Activated T-cell treated with anti-CD3 and anti-CD28 coated beads for 24 hours (primary cell): Measurements from ENCODE around the gene ROR1.

Experiments used
- DNase-seq: peaks from one replicate; pipeline ENCODE4 v3.0.0-alpha.2; 2020; ENCODE audit warnings: low read depth

The ROR1 gene

GRCh38 chr1:63913533-63913932 lies 139.7 kb downstream of the ROR1 start:
- no peak for DNase-seq

- DNase-seq: no peak
Observed at GRCh38 chr1:63914241-63914640, 140.4 kb downstream of the ROR1 start.

DNA sequence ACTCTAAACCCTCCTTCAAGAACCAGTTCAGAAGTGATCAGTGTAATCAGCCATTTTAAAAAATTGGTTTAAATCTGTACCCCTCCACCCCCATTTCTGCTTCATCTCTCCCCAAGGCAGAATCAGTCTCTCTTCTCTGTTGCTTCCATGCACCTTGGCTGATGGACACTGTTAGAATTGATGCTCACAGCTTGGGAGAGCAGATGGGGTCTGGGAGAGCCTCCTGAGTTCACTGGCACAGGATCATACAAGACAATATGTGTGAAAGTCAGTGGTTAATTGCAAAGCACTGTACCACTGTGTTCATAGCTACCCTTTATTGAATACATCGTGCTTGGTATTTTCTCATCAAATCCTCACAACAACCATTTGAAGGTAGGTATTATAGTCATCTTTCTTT lies 140.9 kb downstream of the ROR1 start:
- no peak for DNase-seq

DNA sequence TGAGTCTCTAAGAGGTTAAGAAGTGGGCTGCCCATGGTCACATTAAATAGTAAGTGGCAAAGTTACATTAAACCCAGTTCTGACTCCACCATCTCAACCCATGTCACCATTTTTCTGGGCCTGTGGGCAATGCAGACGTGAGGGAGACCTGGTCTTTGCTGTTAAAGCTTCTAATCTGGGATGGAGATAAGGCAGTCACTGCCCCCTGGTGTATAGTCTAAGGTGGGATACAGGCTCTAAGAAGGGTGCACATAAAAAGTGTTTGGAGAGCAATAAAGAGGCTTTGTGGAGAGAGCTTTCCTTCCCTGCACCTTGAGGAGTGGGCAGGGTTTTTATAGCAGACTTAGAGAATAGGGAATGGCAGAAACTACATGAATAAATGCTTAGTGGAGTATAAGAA lies 141.3 kb downstream of the ROR1 start:
- no peak for DNase-seq

DNA sequence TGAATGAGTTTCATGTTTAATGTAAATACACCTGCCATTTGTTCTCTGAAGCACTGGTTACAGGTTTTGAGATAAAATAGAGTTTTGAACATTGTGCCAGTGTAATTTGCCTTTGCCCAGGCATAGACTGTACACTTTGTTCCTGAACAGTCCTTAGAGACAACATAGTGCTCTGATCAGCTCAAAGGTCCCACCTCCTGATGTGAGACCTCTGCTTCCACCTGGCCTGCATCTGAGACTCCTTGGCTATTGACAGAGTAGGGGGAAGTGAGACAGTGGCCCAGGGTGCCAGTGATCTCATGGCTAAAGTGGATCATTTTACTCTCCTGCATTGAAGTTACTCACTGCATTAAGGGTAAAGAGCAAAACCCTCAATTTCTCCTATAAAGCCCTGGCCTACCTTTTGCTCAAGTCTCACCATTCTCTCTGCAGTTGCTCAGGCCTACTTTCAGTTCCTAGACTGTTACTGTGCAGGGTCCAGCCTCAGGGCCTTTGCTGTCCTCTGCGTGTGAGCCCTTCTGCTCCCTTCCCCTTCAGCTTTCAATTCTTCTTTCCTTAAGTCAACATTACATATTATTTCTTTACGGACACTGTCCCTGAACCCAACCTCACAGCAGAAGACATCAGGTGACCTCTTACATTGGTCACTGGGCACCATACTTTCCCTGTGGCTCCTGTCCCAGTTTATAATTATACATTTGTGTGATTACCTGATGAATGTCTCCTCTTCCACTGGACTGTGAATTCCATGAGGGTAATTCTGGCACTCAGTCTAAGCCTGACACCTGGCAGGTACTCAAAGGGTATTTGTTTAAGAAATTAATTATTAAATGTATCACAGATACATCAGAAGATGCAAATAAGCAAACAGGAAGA lies 142.9 kb downstream of the ROR1 start:
- DNase-seq: no peak

- DNase-seq: no peak
Observed at GRCh38 chr1:63917571-63918417, 144.0 kb downstream of the ROR1 start.

DNA sequence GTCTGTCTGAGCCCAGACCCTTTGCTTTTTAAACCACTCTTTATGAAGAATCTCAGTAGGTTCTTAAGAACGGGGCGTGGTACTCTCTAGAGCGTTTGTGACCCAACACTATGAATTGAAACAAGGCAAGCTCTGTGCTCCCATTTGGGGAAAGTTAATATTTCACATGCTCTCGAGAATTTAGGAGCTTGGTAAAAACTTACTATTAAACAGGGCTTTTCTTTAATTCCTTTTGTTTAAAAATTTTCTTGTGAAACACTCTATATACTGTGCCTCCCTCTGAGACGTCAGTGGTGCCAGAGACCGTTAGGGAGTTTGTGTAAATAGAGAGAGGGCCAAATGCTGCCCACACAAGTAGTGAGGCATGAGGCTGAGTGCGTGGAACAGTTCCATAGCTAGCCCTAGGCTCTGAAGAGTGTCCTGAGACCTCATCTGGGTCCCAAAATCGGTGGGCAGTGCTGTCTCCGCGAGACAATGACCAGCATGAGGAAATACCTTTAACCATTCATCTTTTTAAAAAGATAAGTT lies 144.7 kb downstream of the ROR1 start:
- DNase-seq: no peak

DNA sequence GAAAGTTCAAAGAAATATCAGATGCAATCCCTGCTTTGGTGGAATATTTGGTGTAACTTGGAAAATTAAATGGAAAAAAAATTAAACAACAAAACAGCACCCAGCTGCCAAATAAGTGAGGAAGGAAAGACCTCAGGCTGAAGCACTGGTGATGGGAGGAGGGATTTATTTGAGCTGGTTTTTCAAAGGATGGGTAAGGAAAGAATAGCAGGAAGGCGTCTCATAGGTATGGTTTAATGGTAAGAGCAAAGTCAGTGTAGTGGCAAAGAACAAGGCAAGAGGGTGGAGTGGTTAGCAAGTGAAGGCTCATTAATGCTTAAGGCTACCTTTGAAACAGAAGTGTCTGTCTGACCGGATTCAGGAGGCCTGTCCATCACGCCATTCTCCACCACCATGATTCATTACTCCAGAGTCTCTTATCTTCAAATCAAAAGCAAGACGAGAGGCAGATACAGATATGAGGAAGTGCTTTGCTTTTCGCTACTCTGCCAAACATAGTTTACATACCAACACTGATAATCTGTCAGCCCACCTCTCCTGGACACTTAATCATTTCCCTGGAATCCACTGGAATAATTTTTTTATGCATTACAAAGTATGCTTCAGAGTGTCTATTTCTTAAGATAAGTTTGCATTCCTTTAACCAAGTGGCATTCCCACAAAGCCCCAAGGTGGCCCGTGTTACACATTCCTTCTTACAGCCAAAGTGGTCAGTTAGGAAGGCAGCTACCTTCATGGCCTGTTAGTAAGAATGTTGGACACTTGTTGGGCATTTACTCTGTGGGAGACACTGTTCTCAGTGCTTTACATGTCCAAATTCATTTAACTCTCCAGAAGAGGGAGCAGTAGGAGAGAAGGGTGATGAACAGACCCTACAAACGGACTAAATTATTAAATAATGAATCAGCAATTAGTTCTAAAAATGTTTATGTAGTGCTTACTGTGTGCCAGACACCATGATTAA lies 146.6 kb downstream of the ROR1 start:
- DNase-seq: no peak

DNA sequence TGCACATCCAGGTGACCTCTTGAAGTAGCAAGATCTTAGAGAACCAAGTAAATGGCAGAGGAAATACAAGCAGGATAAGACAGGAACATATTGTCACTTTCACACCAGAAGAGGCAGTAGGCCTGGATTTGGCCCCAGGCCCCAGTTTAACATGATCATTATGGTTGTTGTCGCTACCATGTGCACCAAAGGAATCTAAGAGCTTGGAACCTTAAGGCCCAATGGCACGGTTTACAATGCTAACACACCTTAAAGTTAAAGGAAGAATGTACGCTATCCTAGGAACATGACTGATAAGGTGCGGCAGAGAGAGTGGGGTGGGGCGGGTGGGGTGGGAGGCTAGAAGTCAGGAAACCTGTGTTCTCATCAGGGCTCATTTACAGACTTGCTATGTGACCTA lies 147.5 kb downstream of the ROR1 start:
- DNase-seq: no peak

GRCh38 chr1:63921802-63922201 lies 148.0 kb downstream of the ROR1 start:
- no peak for DNase-seq

- DNase-seq: no peak
Observed at GRCh38 chr1:63922848-63923247, 149.0 kb downstream of the ROR1 start.

- DNase-seq: no peak
Observed at GRCh38 chr1:63923302-63923701, 149.5 kb downstream of the ROR1 start.

GRCh38 chr1:63924600-63924999 lies 150.8 kb downstream of the ROR1 start:
- DNase-seq: no peak

- no peak for DNase-seq
Observed at GRCh38 chr1:63928186-63929105, 154.6 kb downstream of the ROR1 start.

DNA sequence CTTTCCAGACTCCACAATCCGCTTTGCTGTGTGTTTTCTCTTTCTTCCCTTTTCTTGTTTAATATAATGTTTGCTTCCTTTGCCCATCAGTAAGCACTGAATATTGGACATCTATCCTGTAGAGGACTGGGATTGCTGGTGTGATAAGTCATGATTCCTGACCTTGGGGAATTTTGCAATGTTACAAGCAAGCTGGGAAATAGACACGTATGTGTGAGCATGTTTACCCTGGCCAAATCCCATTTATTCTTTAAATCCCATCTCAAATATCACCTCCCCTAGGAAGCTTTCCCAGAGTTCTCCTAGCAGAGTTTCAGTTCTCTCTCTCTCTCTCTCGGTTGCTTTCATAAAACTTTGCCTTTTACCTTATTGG lies 155.3 kb downstream of the ROR1 start:
- no peak for DNase-seq

DNA sequence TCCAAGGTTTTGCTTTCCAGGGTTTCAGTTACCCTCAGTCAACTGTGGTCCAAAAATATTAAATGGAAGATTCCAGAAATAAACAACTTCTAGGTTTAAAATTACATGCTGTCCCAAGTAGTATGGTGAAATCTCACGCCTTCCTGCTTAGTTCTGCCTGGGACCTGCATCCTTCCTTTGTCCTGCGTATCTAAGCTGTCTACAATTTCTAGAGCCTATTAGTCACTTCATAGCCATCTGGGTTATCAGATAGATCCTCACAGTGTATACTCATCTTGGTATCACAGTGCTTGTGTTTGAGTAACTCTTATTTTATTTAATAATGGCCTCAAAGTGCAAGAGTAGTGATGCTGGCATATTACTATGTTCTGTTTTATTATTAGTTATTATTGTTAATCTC lies 157.7 kb downstream of the ROR1 start:
- no peak for DNase-seq

DNA sequence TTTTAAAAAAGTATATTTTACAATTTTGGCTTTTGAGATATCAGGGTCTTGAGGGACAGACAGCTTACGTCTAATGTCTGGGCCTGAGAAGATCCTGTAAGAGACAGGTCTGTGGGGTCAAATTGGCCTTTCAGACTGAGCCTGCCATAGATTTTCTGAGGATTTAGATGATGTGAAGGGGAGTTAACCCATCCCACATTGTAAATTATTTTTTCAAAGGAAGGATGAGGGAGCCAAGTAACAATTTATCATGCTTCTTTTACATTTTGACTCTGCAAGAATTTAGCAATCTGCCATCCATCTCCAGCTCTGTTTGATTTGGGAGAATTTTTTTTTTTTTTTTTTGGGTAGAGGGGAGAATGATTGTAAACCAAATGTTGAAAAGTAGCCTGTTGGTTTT lies 160.9 kb downstream of the ROR1 start:
- no peak for DNase-seq

DNA sequence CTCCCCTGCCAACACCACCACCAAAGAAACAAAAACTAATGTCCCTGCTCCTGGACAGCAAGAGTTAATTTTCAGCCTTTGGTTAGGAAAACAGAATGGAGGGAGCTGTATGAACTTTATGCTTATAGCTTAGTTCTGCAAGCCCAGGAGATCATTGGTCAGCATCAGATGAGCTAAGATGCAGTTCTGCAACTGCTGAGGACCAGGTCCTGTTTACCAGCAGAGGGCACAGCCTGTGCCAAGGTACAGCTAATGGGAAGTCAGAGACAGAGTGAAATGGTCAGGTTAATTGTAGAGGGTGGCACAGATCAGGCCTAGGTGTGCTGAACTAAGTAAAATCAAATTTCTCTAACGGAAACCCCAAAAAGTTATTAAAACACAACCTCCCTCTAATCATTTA lies 161.3 kb downstream of the ROR1 start:
- DNase-seq: no peak

- DNase-seq: no peak
Observed at GRCh38 chr1:63935553-63935952, 161.7 kb downstream of the ROR1 start.

DNA sequence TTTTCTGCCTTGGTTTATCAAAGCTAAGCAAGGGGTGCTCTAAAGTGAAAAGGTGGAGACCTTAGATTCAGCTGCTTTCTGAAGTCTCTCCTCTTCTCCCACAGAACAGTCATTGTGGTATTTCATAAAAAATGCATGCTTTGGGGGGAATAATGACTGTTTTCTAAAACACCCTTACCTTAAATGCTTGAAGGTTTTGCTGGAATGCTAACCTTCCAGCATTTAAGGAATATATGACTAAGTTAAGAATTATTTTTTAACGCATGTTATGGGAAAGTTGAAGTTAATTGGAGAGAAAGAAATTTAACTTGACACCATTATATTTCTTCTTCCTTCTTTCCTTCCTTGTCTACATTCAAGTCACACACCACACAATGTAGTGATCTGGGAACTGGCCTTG lies 162.5 kb downstream of the ROR1 start:
- no peak for DNase-seq

- no peak for DNase-seq
Observed at GRCh38 chr1:63936801-63937200, 163.0 kb downstream of the ROR1 start.
